HG02763 (cell line): ENCODE data around the gene SKA1.

Experiments
- ATAC-seq: cut with Tn5 transposase; IDR thresholded peaks from one replicate; pipeline ENCODE4 v1.9.1; 2021; ENCODE audit warnings: mild to moderate bottlenecking, moderate library complexity; ENCODE audit not compliant: unreplicated experiment

The SKA1 gene

GRCh38 chr18:50374753-50375391 is at the start of gene SKA1:
TSS of gene SKA1 (plus strand) at chr18:50375046. CDS start at chr18:50375831, 785 bp downstream.
- peak; percentile 98 for ATAC-seq

- no peak for ATAC-seq
Observed at GRCh38 chr18:50327983-50328382, 46.9 kb upstream of the SKA1 start.

GRCh38 chr18:50330176-50330575 is 44.7 kb upstream of the SKA1 start:
- ATAC-seq = no peak

- ATAC-seq = no peak
Observed at GRCh38 chr18:50331691-50332090, 43.2 kb upstream of the SKA1 start.

- ATAC-seq = peak; percentile 56
Observed at GRCh38 chr18:50334546-50335152, 40.2 kb upstream of the SKA1 start.

GRCh38 chr18:50338122-50338521 is 36.7 kb upstream of the SKA1 start:
- ATAC-seq = no peak

GRCh38 chr18:50338715-50339114 is 36.1 kb upstream of the SKA1 start:
- no peak for ATAC-seq

GRCh38 chr18:50340078-50340477 is 34.8 kb upstream of the SKA1 start:
- no peak for ATAC-seq

- ATAC-seq = no peak
Observed at GRCh38 chr18:50341443-50341842, 33.4 kb upstream of the SKA1 start.

- no peak for ATAC-seq
Observed at GRCh38 chr18:50350699-50351098, 24.1 kb upstream of the SKA1 start.

- peak; percentile 56 for ATAC-seq
Observed at GRCh38 chr18:50356036-50356945, 18.6 kb upstream of the SKA1 start.

GRCh38 chr18:50358844-50359243 is 16.0 kb upstream of the SKA1 start:
- no peak for ATAC-seq

- no peak for ATAC-seq
Observed at GRCh38 chr18:50359806-50360205, 15.0 kb upstream of the SKA1 start.

- no peak for ATAC-seq
Observed at GRCh38 chr18:50360611-50361010, 14.2 kb upstream of the SKA1 start.

GRCh38 chr18:50369672-50370071 is 5.2 kb upstream of the SKA1 start:
- no peak for ATAC-seq

- no peak for ATAC-seq
Observed at GRCh38 chr18:50372743-50373142, 2.1 kb upstream of the SKA1 start.

GRCh38 chr18:50373561-50374219 is 1.2 kb upstream of the SKA1 start:
- ATAC-seq = no peak

- ATAC-seq = no peak
Observed at GRCh38 chr18:50374220-50374752, 560 bp upstream of the SKA1 start.

GRCh38 chr18:50377061-50377798 is 2.4 kb downstream of the SKA1 start:
- ATAC-seq = no peak

- ATAC-seq = no peak
Observed at GRCh38 chr18:50388988-50389387, 14.1 kb downstream of the SKA1 start.
